Stimulated activated CD8-positive, alpha-beta memory T cell treated with anti-CD3 and anti-CD28 coated beads, Interleukin-7, amount 100 ng/mL, for 48 hours (primary cell): ENCODE data around the gene PPT1.

Experiments
- DNase-seq, 2 donors: peaks; one replicate each; pipeline ENCODE4 v3.0.0-alpha.2; 2020; ENCODE audit warnings: low read depth in 1 of 2; ENCODE audit errors: extremely low read depth in 1 of 2

The PPT1 gene

DNA sequence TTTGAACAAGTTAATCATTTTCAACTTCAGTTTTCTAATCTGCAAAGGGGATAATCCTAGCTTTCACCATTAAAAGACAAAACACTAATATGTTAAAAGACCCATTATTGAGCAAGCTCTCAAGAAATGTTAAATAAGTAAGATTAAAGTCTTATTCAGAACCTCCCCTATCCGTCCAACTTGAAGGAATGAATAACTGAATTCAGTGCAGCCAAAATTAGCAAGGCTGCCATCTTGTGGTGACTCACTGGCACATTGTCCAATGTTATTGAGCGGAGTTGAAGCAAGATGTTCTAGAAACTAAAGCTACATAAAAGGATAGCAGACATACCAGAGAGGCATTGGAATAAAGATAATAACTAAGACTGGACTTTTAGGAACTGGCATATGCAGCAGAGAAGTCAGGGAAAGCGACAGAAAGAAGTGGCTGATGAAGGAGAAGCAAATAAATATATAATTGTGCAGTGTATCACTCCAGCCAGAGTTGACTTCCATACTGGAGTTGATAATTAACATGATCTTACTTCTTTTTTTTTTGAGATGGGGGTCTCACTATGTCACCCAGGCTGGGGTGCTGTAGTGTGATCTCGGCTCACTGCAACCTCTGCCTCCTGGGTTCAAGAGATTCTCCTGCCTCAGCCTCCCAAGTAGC lies 64.7 kb downstream of the PPT1 start:
- peak in 1 of 2 donors; percentile 38 for DNase-seq

DNA sequence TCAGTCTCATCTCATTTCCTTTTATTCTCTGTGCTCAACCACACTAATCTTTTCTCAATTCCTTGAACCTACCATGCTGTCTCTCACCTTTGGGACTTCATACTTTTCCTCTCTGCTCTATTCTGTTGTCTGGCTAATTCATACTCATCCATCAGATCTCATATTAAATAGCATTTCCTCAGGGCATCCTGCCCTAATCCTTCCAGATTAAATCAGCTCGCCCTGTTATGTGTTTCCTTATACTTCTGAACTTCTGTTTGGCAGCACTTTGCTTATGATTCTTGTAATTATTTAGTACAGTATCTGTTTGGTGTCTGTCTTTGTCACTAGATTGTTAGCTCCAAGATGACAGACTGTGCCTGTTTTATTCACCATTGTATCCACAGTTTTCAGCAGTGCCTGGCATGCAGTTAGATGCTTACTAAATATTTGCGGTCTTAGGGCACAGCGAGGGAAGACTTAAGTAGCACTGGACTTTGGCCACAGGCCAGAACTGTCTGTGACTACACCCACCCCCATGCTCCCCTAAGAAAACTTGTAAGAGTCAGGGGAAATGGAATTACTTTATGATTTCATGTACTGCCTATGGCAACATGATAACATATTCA lies 66.4 kb downstream of the PPT1 start:
- no peak for DNase-seq

DNA sequence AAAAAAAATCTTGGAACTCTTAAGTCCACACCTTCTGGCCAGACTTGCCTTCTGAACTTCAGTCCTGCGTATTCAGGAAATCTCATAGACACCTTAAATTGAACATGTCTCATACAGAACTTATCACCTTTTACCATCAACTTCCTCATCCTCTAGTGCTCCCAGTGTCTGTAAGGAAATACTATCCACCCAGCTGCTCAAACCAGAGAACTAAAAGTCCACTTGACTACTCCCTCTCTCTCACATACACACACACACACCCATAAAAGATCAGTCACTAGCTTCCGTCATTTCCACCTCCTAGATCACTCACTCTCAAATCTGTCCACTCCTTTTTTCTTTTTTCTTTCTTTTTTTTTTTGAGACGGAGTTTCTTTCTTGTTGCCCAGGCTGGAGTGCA lies 67.4 kb downstream of the PPT1 start:
- no peak for DNase-seq

DNA sequence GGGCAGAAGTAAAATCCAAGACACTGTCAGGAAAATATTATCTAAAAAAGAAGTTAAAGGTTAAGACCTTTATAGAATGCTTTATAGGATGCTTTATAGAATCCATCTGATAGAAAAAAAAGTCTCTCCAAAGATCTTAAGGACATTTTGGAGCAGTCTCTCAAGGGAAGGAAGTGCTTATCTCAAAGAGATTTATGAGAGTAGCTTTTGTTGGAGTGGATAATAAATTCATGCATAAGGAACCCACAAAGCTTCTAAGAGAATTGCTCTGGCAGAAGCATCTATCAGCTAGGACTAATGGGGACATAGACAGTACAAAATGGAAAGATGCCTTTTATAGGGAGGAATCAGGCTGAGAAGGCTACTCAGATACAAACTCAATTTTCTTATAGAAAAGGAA lies 69.4 kb downstream of the PPT1 start:
- no peak for DNase-seq

DNA sequence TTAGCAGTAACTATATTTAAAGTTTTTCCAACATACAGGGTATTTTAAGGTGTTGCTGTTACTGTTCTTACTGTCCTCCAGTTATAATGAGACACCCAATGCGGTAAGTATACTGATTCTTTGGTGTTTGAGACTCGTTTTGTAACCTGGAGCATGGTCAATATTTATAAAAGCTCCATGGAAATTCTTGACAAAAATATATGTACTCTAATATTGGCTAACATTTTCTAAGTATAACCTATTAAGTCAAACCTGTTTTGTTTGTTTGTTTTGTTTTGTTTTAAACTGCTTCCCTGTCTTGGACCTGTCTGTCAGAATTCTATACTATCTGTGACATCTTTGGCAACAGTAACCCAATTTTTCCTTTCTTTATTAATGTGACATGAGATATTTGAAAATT lies 72.4 kb downstream of the PPT1 start:
- no peak for DNase-seq

DNA sequence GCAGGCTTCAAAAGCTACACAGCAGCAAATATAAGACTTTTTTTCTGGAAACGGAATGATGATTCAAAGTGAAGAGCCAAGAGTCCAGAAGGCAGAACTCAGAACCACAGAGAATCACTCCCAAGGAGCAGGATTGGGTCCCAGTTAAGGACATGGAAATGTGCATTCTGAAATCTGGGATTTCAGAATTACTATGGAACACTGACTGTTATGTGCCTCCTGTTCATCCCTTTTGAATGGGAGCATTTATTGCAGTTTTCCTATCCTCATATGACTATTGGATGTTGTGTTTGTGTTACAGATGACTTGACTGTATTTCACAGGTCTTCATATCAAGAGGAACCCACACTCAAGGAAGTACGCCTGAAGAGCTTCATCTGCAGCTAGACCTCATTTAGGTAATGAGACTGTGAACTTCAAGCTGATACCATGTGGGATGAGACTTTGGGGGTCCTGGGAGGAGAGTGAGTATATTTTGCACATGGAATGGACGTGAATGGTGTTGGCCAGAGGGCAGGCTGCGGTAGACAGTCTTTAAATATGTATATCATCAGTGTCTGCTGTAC lies 73.6 kb downstream of the PPT1 start:
- DNase-seq = no peak
